PFSK-1 (cell line): ENCODE data around the gene PEF1.

Experiments used
- FOXP2 ChIP-seq: optimal IDR thresholded peaks from 2 replicates; pipeline ENCODE3; 2011; ENCODE audit warnings: borderline replicate concordance, control low read depth, inconsistent platforms; ENCODE audit not compliant: insufficient read depth; ENCODE audit errors: extremely low read length, extremely low read depth
- POLR2AphosphoS5 ChIP-seq: IDR thresholded peaks from 2 replicates; pipeline ENCODE4 v1.6.1; 2012; ENCODE audit warnings: low read depth, mild to moderate bottlenecking, control low read depth, low read length, moderate library complexity
- REST ChIP-seq, 2 experiments: IDR thresholded peaks; 2 replicates each; pipeline versions ENCODE4 v1.6.1 to v1.8.0; 2011 to 2012; ENCODE audit warnings: low read depth in 2 of 2, low read length in 2 of 2, control low read depth in 1 of 2, inconsistent platforms in 1 of 2, mild to moderate bottlenecking in 1 of 2, moderate library complexity in 1 of 2; ENCODE audit not compliant: insufficient read depth in 1 of 2
- SIN3A ChIP-seq: IDR thresholded peaks from 2 replicates; pipeline ENCODE4 v1.6.1; 2012; ENCODE audit warnings: mild to moderate bottlenecking, low read length, moderate library complexity, borderline replicate concordance; ENCODE audit not compliant: insufficient read depth
- TAF1 ChIP-seq: IDR thresholded peaks from 2 replicates; pipeline ENCODE4 v1.6.1; 2012; ENCODE audit warnings: low read length, control low read depth, borderline replicate concordance; ENCODE audit not compliant: insufficient read depth

PEF1 gene

GRCh38 chr1:31609514-31610118, 35.1 kb downstream of the PEF1 start:
- no peak for TF ChIP-seq FOXP2

- TF ChIP-seq POLR2AphosphoS5 (no peak), FOXP2 (no peak), REST (IDR thresholded peaks at IDR 0.05; ENCODE audit: insufficient read depth in 1 of 2, low read depth in 2 of 2, low read length in 2 of 2) (no peak), SIN3A (no peak), TAF1 (no peak)
These were observed 37.3 kb downstream of the PEF1 start for GRCh38 chr1:31607360-31607759.

- TF ChIP-seq TAF1, result no peak
These were observed 38.7 kb downstream of the PEF1 start for GRCh38 chr1:31605908-31606427.

GRCh38 chr1:31602081-31602480, 42.6 kb downstream of the PEF1 start:
- no peak for TF ChIP-seq FOXP2
- TF ChIP-seq TAF1, result no peak
- no peak for TF ChIP-seq REST (IDR thresholded peaks at IDR 0.05; ENCODE audit: insufficient read depth in 1 of 2, low read depth in 2 of 2, low read length in 2 of 2)
- no peak for TF ChIP-seq POLR2AphosphoS5
- no peak for TF ChIP-seq SIN3A

GRCh38 chr1:31600641-31601040, 44.0 kb downstream of the PEF1 start:
- TF ChIP-seq SIN3A (no peak), POLR2AphosphoS5 (no peak), FOXP2 (no peak), TAF1 (no peak), REST (IDR thresholded peaks at IDR 0.05; ENCODE audit: insufficient read depth in 1 of 2, low read depth in 2 of 2, low read length in 2 of 2) (no peak)

GRCh38 chr1:31598980-31599379, 45.7 kb downstream of the PEF1 start:
- TF ChIP-seq SIN3A (no peak), FOXP2 (no peak), TAF1 (no peak), REST (IDR thresholded peaks at IDR 0.05; ENCODE audit: insufficient read depth in 1 of 2, low read depth in 2 of 2, low read length in 2 of 2) (no peak), POLR2AphosphoS5 (no peak)
